Measurements from ENCODE around the gene GNA12. TPM values are rescaled to one million over a fixed set of nuclear protein-coding genes. Genes with fewer than 3 reads are reported as not detected.

The GNA12 gene
- total and polyA plus RNA-seq, 9 of the 15 experiments (the other 6 are each of a cell fraction or from before 2014, with no cell fraction given) = 0.65 to 32.7 (median 9.6) TPM

- TF ChIP-seq, protein P1, sequence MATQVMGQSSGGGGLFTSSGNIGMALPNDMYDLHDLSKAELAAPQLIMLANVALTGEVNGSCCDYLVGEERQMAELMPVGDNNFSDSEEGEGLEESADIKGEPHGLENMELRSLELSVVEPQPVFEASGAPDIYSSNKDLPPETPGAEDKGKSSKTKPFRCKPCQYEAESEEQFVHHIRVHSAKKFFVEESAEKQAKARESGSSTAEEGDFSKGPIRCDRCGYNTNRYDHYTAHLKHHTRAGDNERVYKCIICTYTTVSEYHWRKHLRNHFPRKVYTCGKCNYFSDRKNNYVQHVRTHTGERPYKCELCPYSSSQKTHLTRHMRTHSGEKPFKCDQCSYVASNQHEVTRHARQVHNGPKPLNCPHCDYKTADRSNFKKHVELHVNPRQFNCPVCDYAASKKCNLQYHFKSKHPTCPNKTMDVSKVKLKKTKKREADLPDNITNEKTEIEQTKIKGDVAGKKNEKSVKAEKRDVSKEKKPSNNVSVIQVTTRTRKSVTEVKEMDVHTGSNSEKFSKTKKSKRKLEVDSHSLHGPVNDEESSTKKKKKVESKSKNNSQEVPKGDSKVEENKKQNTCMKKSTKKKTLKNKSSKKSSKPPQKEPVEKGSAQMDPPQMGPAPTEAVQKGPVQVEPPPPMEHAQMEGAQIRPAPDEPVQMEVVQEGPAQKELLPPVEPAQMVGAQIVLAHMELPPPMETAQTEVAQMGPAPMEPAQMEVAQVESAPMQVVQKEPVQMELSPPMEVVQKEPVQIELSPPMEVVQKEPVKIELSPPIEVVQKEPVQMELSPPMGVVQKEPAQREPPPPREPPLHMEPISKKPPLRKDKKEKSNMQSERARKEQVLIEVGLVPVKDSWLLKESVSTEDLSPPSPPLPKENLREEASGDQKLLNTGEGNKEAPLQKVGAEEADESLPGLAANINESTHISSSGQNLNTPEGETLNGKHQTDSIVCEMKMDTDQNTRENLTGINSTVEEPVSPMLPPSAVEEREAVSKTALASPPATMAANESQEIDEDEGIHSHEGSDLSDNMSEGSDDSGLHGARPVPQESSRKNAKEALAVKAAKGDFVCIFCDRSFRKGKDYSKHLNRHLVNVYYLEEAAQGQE (IDR thresholded peaks at IDR 0.05; ENCODE audit: borderline replicate concordance) = no peak
- TF ChIP-seq, protein P1 (CRISPR knock-in tag; IDR thresholded peaks at IDR 0.05; ENCODE audit: low read depth) = no peak
- TF ChIP-seq RAD21 (CRISPR knock-in tag; conservative IDR thresholded peaks at IDR 0.05 in 1 of 2, IDR thresholded peaks at IDR 0.05 in 1 of 2) = peak in 1 of 2 experiments; percentile 12; a peak in 2 of 4 replicates
- TF ChIP-seq NFXL1 (CRISPR knock-in tag; IDR thresholded peaks at IDR 0.05) = peak; percentile 17; the same call in 1 of the 2 replicates
- no peak for TF ChIP-seq PRMT5 (CRISPR knock-in tag; IDR thresholded peaks at IDR 0.05)
- TF ChIP-seq CC2D1A (IDR thresholded peaks at IDR 0.05) = peak; percentile 75; the same call in 1 of the 2 replicates
- TF ChIP-seq MGA (IDR thresholded peaks at IDR 0.05) = no peak
- TF ChIP-seq FOXJ3 (CRISPR knock-in tag; IDR thresholded peaks at IDR 0.05) = no peak
- no peak for TF ChIP-seq ZC3H11A (IDR thresholded peaks at IDR 0.05; ENCODE audit: low read depth, low read length)
These were observed 72.8 kb downstream of the GNA12 start (continued) for GRCh38 chr7:2771274-2771731.

Measured in K562 (cell line).